ENCODE results near the gene C16orf90. TPM values are rescaled to one million over a fixed set of nuclear protein-coding genes. Genes with fewer than 3 reads are reported as not detected.
A peak's percentile ranks its signal among the peaks of the same experiment; 100 is the strongest.
"Not testable (repeated sequence)": the region's sequence is repeated elsewhere in the genome, so short reads cannot be mapped to it uniquely, and the experiment has no call there.

The C16orf90 gene
- total and polyA plus RNA-seq, 5 donors from 2014 or later, result not detected

GRCh38 chr16:3474870-3475269 lies 20.4 kb downstream of the C16orf90 start:
- peaks cover 12 to 36% (median 14%) of the 10 kb centered on the region in 4 donors for H3K4me1 Mint-ChIP-seq
- not testable (repeated sequence) for H3K27me3 Mint-ChIP-seq; ATAC-seq (ENCODE audit: low read depth in 2 of 2); H3K4me1 ChIP-seq (ENCODE audit: control insufficient read depth, insufficient read depth, low read length, poor library complexity, severe bottlenecking); H3K9me3 ChIP-seq (ENCODE audit: control insufficient read depth in 2 of 2, low read length in 2 of 2); H3K27me3 ChIP-seq (ENCODE audit: control insufficient read depth, insufficient read depth, low read length); H3K4me3 ChIP-seq (ENCODE audit: low read depth, low read length); H3K4me3 Mint-ChIP-seq; H3K27ac ChIP-seq (ENCODE audit: insufficient read depth, low read length, poor library complexity, severe bottlenecking); H3K9me3 Mint-ChIP-seq; DNase-seq
- peak overlapping the region in 2 of 3 donors; percentile 46 to 69 for H3K27ac Mint-ChIP-seq
- peaks cover 21% of the 10 kb centered on the region for H3K36me3 Mint-ChIP-seq
- peaks cover 20% of the 10 kb centered on the region for H3K36me3 ChIP-seq (ENCODE audit: control insufficient read depth, insufficient read depth, low read length)

- Histone ChIP-seq H3K9me3 (ENCODE audit: control insufficient read depth in 2 of 2, low read length in 2 of 2) (no peaks in the 10 kb centered on the region), H3K4me1 (ENCODE audit: control insufficient read depth, insufficient read depth, low read length, poor library complexity, severe bottlenecking) (peaks cover 3% of the 10 kb centered on the region), H3K36me3 (ENCODE audit: control insufficient read depth, insufficient read depth, low read length) (peaks cover 21% of the 10 kb centered on the region), H3K27me3 (ENCODE audit: control insufficient read depth, insufficient read depth, low read length) (no peaks in the 10 kb centered on the region), H3K27ac (ENCODE audit: insufficient read depth, low read length, poor library complexity, severe bottlenecking) (no peak overlapping the region), H3K4me3 (ENCODE audit: low read depth, low read length) (no peak overlapping the region)
- peaks cover 6 to 36% (median 8%) of the 10 kb centered on the region in 4 donors for H3K4me1 Mint-ChIP-seq
- H3K27me3 Mint-ChIP-seq, result no peaks in the 10 kb centered on the region
- no peak for DNase-seq
- no peak overlapping the region for H3K4me3 Mint-ChIP-seq
- ATAC-seq (ENCODE audit: low read depth in 2 of 2), result no peak
- no peaks in the 10 kb centered on the region for H3K9me3 Mint-ChIP-seq
- H3K27ac Mint-ChIP-seq, result peak overlapping the region in 1 of 3 donors; percentile 69
- peaks cover 21% of the 10 kb centered on the region for H3K36me3 Mint-ChIP-seq
These were observed 21.0 kb downstream of the C16orf90 start for GRCh38 chr16:3474136-3474779.

GRCh38 chr16:3473596-3473943 lies 21.7 kb downstream of the C16orf90 start:
- H3K9me3 Mint-ChIP-seq; ATAC-seq (ENCODE audit: low read depth in 2 of 2); H3K9me3 ChIP-seq (ENCODE audit: control insufficient read depth in 2 of 2, low read length in 2 of 2); H3K27ac ChIP-seq (ENCODE audit: insufficient read depth, low read length, poor library complexity, severe bottlenecking); H3K4me3 ChIP-seq (ENCODE audit: low read depth, low read length); DNase-seq; H3K27me3 Mint-ChIP-seq; H3K27ac Mint-ChIP-seq; H3K4me1 ChIP-seq (ENCODE audit: control insufficient read depth, insufficient read depth, low read length, poor library complexity, severe bottlenecking); H3K27me3 ChIP-seq (ENCODE audit: control insufficient read depth, insufficient read depth, low read length): not testable (repeated sequence)
- peaks cover 5 to 41% (median 8%) of the 10 kb centered on the region in 4 donors for H3K4me1 Mint-ChIP-seq
- H3K4me3 Mint-ChIP-seq, result peak overlapping the region in 1 of 4 donors; percentile 33
- peaks cover 21% of the 10 kb centered on the region for H3K36me3 Mint-ChIP-seq
- H3K36me3 ChIP-seq (ENCODE audit: control insufficient read depth, insufficient read depth, low read length), result peaks cover 20% of the 10 kb centered on the region

- H3K9me3 ChIP-seq (ENCODE audit: control insufficient read depth in 2 of 2, low read length in 2 of 2), result no peaks in the 10 kb centered on the region
- H3K27me3 ChIP-seq (ENCODE audit: control insufficient read depth, insufficient read depth, low read length), result no peaks in the 10 kb centered on the region
- no peaks in the 10 kb centered on the region for H3K27me3 Mint-ChIP-seq
- no peak for ATAC-seq (ENCODE audit: low read depth in 2 of 2)
- no peaks in the 10 kb centered on the region for H3K9me3 Mint-ChIP-seq
- H3K4me1 ChIP-seq (ENCODE audit: control insufficient read depth, insufficient read depth, low read length, poor library complexity, severe bottlenecking), result no peaks in the 10 kb centered on the region
- H3K4me3 Mint-ChIP-seq, result peak overlapping the region in 1 of 4 donors; percentile 33
- peaks cover 21% of the 10 kb centered on the region for H3K36me3 Mint-ChIP-seq
- peaks cover 20% of the 10 kb centered on the region for H3K36me3 ChIP-seq (ENCODE audit: control insufficient read depth, insufficient read depth, low read length)
- DNase-seq, result no peak
- H3K4me3 ChIP-seq (ENCODE audit: low read depth, low read length), result no peak overlapping the region
- peaks cover 7 to 41% (median 11%) of the 10 kb centered on the region in 4 donors for H3K4me1 Mint-ChIP-seq
- no peak overlapping the region for H3K27ac ChIP-seq (ENCODE audit: insufficient read depth, low read length, poor library complexity, severe bottlenecking)
- peak overlapping the region in 1 of 3 donors; percentile 73 for H3K27ac Mint-ChIP-seq
These were observed 22.3 kb downstream of the C16orf90 start for GRCh38 chr16:3472878-3473595.

- Histone ChIP-seq H3K27ac (ENCODE audit: insufficient read depth, low read length, poor library complexity, severe bottlenecking) (no peak overlapping the region), H3K4me3 (ENCODE audit: low read depth, low read length) (no peak overlapping the region), H3K9me3 (ENCODE audit: control insufficient read depth in 2 of 2, low read length in 2 of 2) (no peaks in the 10 kb centered on the region), H3K4me1 (ENCODE audit: control insufficient read depth, insufficient read depth, low read length, poor library complexity, severe bottlenecking) (no peaks in the 10 kb centered on the region), H3K27me3 (ENCODE audit: control insufficient read depth, insufficient read depth, low read length) (no peaks in the 10 kb centered on the region), H3K36me3 (ENCODE audit: control insufficient read depth, insufficient read depth, low read length) (peaks cover 28% of the 10 kb centered on the region)
- no peak for DNase-seq
- no peaks in the 10 kb centered on the region for H3K27me3 Mint-ChIP-seq
- H3K4me1 Mint-ChIP-seq, result peaks cover 10 to 51% (median 22%) of the 10 kb centered on the region in 4 donors
- H3K4me3 Mint-ChIP-seq, result no peak overlapping the region
- no peaks in the 10 kb centered on the region for H3K9me3 Mint-ChIP-seq
- peaks cover 20% of the 10 kb centered on the region for H3K36me3 Mint-ChIP-seq
- ATAC-seq (ENCODE audit: low read depth in 2 of 2), result no peak
- no peak overlapping the region for H3K27ac Mint-ChIP-seq
These were observed 23.6 kb downstream of the C16orf90 start for GRCh38 chr16:3471518-3472176.

GRCh38 chr16:3470723-3471122 lies 24.6 kb downstream of the C16orf90 start:
- Histone ChIP-seq H3K36me3 (ENCODE audit: control insufficient read depth, insufficient read depth, low read length) (peaks cover 37% of the 10 kb centered on the region), H3K27ac (ENCODE audit: insufficient read depth, low read length, poor library complexity, severe bottlenecking) (no peak overlapping the region), H3K27me3 (ENCODE audit: control insufficient read depth, insufficient read depth, low read length) (no peaks in the 10 kb centered on the region), H3K4me1 (ENCODE audit: control insufficient read depth, insufficient read depth, low read length, poor library complexity, severe bottlenecking) (no peaks in the 10 kb centered on the region), H3K9me3 (ENCODE audit: control insufficient read depth in 2 of 2, low read length in 2 of 2) (no peaks in the 10 kb centered on the region), H3K4me3 (ENCODE audit: low read depth, low read length) (no peak overlapping the region)
- no peak overlapping the region for H3K4me3 Mint-ChIP-seq
- no peaks in the 10 kb centered on the region for H3K27me3 Mint-ChIP-seq
- peaks cover 10 to 60% (median 27%) of the 10 kb centered on the region in 4 donors for H3K4me1 Mint-ChIP-seq
- DNase-seq (no peak), ATAC-seq (ENCODE audit: low read depth in 2 of 2) (no peak)
- peak overlapping the region in 2 of 3 donors; percentile 32 to 38 for H3K27ac Mint-ChIP-seq
- peaks cover 24% of the 10 kb centered on the region for H3K36me3 Mint-ChIP-seq
- H3K9me3 Mint-ChIP-seq, result no peaks in the 10 kb centered on the region

- Histone ChIP-seq H3K9me3 (ENCODE audit: control insufficient read depth in 2 of 2, low read length in 2 of 2) (no peaks in the 10 kb centered on the region), H3K27ac (ENCODE audit: insufficient read depth, low read length, poor library complexity, severe bottlenecking) (no peak overlapping the region), H3K4me1 (ENCODE audit: control insufficient read depth, insufficient read depth, low read length, poor library complexity, severe bottlenecking) (peaks cover under 1% of the 10 kb centered on the region), H3K27me3 (ENCODE audit: control insufficient read depth, insufficient read depth, low read length) (no peaks in the 10 kb centered on the region), H3K36me3 (ENCODE audit: control insufficient read depth, insufficient read depth, low read length) (peaks cover 39% of the 10 kb centered on the region), H3K4me3 (ENCODE audit: low read depth, low read length) (no peak overlapping the region)
- Mint-ChIP-seq H3K27me3 (no peaks in the 10 kb centered on the region), H3K9me3 (no peaks in the 10 kb centered on the region), H3K4me3 (no peak overlapping the region), H3K27ac (no peak overlapping the region), H3K4me1 (peaks cover 10 to 68% (median 30%) of the 10 kb centered on the region in 4 donors), H3K36me3 (peaks cover 24% of the 10 kb centered on the region)
- DNase-seq (no peak), ATAC-seq (ENCODE audit: low read depth in 2 of 2) (no peak)
These were observed 25.6 kb downstream of the C16orf90 start for GRCh38 chr16:3469736-3470135.
